Osteocyte (in vitro differentiated cells): ENCODE results near the gene TRIM41. TPM values are rescaled to one million over a fixed set of nuclear protein-coding genes. Genes with fewer than 3 reads are reported as not detected.

Experiments
- DNase-seq: peaks from one replicate; pipeline ENCODE4 v3.0.0; 2021; ENCODE audit warnings: mixed read lengths; ENCODE audit not compliant: unreplicated experiment; ENCODE audit errors: extremely low spot score
- H3K27ac Mint-ChIP-seq: one replicate; pipeline ENCODE4 v1.8.0; 2021; ENCODE audit warnings: mild to moderate bottlenecking, mixed read lengths; ENCODE audit not compliant: unreplicated experiment
- H3K27me3 Mint-ChIP-seq: one replicate; pipeline ENCODE4 v1.8.0; 2021; ENCODE audit warnings: mixed read lengths; ENCODE audit not compliant: unreplicated experiment
- H3K36me3 Mint-ChIP-seq: one replicate; pipeline ENCODE4 v1.8.0; 2021; ENCODE audit warnings: mixed read lengths; ENCODE audit not compliant: unreplicated experiment
- H3K4me1 Mint-ChIP-seq: one replicate; pipeline ENCODE4 v1.8.0; 2021; ENCODE audit warnings: mixed read lengths; ENCODE audit not compliant: unreplicated experiment
- H3K4me3 Mint-ChIP-seq: one replicate; pipeline ENCODE4 v1.8.0; 2021; ENCODE audit warnings: mild to moderate bottlenecking, moderate library complexity, mixed read lengths; ENCODE audit not compliant: unreplicated experiment
- H3K9me3 Mint-ChIP-seq: one replicate; pipeline ENCODE4 v1.8.0; 2021; ENCODE audit warnings: mixed read lengths; ENCODE audit not compliant: unreplicated experiment
- CTCF ChIP-seq: fragments of 200-600 bp; sonication (generic); IDR thresholded peaks from 2 replicates; pipeline ENCODE4 v1.5.0; 2021; ENCODE audit warnings: antibody characterized with exemption, mild to moderate bottlenecking, moderate library complexity
- total RNA-seq: library from RNA; stranded (reverse); gene quantifications from 2 replicates; pipeline ENCODE4 v1.2.1, GENCODE V29; 2021

The TRIM41 gene
- total RNA-seq, 1 donor from 2014 or later, result 27.1 TPM

- H3K27me3 Mint-ChIP-seq, result no peaks in the 10 kb centered on the region
- H3K4me3 Mint-ChIP-seq, result peak overlapping the region; percentile 86
Observed at GRCh38 chr5:181204113-181204825, 18.8 kb upstream of the TRIM41 start.

DNA sequence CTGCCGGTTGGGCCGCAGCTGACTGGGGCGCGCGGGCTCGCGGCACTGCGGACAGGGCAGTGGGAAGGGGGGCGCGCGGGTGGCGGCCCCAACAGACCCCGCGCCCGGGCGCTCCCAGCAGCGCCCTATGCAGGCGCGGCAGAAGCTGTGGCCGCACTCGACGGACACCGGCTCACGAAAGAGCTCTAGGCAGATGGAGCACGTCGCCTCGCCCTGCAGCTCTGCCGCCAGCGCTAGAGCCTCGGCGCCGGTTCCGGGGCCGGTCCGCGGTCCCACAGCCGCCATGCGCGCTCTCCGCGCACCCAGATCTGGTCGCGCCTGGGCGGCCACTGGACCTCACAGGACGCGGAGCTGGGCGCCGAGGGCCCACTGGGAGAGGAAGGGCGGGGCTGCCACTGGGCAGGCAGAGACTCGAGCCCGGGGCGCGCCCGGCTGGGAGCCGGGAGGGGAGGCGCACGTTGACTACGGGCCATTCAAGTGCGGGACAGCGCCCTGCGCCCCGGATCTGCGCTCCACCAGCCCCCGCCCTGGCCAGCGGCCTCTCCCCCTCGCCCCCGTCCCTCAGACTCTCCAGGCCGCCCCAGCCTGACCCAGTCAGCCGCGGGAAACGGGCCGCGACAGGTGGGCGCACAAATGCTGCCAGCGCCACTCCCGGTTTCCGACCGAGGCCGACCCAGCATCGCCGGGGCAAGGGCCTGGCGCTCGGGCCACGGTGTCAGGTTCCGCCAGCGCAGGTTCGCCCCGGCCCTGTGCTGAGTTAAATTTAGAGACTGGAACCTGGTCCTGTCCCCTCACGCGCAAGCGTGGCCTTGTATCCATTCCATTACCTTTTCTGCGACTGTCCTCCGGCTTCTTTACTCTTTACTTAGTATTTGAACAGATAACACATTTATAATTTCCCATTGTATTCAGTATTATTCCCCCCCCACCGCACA, 18.0 kb upstream of the TRIM41 start, which contains the start of gene TRIM7:
TSS of gene TRIM7 (minus strand) at position 371 of the 935 bp plus-strand sequence. CDS start at position 285, 86 bp downstream.
- no peak for TF ChIP-seq CTCF
- Mint-ChIP-seq H3K4me3 (peak within 1 kb of the TSS; percentile 87), H3K4me1 (peaks cover 24% of the 10 kb centered on the region), H3K9me3 (no peaks in the 10 kb centered on the region), H3K27me3 (no peaks in the 10 kb centered on the region), H3K27ac (peak within 1 kb of the TSS; percentile 93), H3K36me3 (no peaks in the 10 kb centered on the region)
- peak; percentile 86 for DNase-seq

More at GRCh38 chr5:181204113-181204825, 18.8 kb upstream of the TRIM41 start:
- Mint-ChIP-seq H3K4me1 (peaks cover 24% of the 10 kb centered on the region), H3K27ac (peak overlapping the region; percentile 75), H3K9me3 (no peaks in the 10 kb centered on the region), H3K36me3 (no peaks in the 10 kb centered on the region)
- TF ChIP-seq CTCF, result no peak
- no peak for DNase-seq

GRCh38 chr5:181205761-181206649, 17.1 kb upstream of the TRIM41 start:
- H3K27ac Mint-ChIP-seq, result peak overlapping the region; percentile 93
- H3K4me3 Mint-ChIP-seq, result peak overlapping the region; percentile 87
- no peak for DNase-seq
- H3K9me3 Mint-ChIP-seq, result no peaks in the 10 kb centered on the region
- TF ChIP-seq CTCF, result no peak
- peaks cover 24% of the 10 kb centered on the region for H3K4me1 Mint-ChIP-seq
- H3K36me3 Mint-ChIP-seq, result no peaks in the 10 kb centered on the region
- no peaks in the 10 kb centered on the region for H3K27me3 Mint-ChIP-seq

- H3K27me3 Mint-ChIP-seq, result no peaks in the 10 kb centered on the region
- H3K4me1 Mint-ChIP-seq, result peaks cover 24% of the 10 kb centered on the region
- peak overlapping the region; percentile 87 for H3K4me3 Mint-ChIP-seq
- peak; percentile 90 for DNase-seq
- no peak for TF ChIP-seq CTCF
- H3K36me3 Mint-ChIP-seq, result no peaks in the 10 kb centered on the region
- peak overlapping the region; percentile 93 for H3K27ac Mint-ChIP-seq
- no peaks in the 10 kb centered on the region for H3K9me3 Mint-ChIP-seq
Observed at GRCh38 chr5:181207214-181207959, 15.7 kb upstream of the TRIM41 start.
